Body of pancreas (tissue), 4 donors: ENCODE results near the gene POU2AF2. TPM values are rescaled to one million over a fixed set of nuclear protein-coding genes. Genes with fewer than 3 reads are reported as not detected.
"Not testable (repeated sequence)": the region's sequence is repeated elsewhere in the genome, so short reads cannot be mapped to it uniquely, and the experiment has no call there.

Source experiments
- ATAC-seq: fragments of 150-250 bp; one replicate; pipeline ENCODE4 v1.9.1; 2016
- DNase-seq, 4 donors: peaks; one replicate each; pipeline ENCODE4 v3.0.0-alpha.2; 2019
- H3K27ac ChIP-seq, 4 donors: fragments of 200-600 bp; sonication (generic); 1 replicate in 3 of 4; 2 replicates in 1 of 4; pipeline versions ENCODE4 v1.5.1 to v1.6.1; 2016 to 2019; ENCODE audit warnings: mild to moderate bottlenecking in 1 of 4, mixed read lengths in 1 of 4, moderate library complexity in 1 of 4
- H3K27me3 ChIP-seq, 2 donors: fragments of 200-600 bp; sonication (generic); one replicate each; pipeline ENCODE4 v1.6.0; 2016; ENCODE audit warnings: mild to moderate bottlenecking in 1 of 2
- H3K36me3 ChIP-seq, 2 donors: fragments of 200-600 bp; sonication (generic); replicated peaks in 1 of 2; 2 replicates each; pipeline ENCODE4 v1.5.1; 2016; ENCODE audit warnings: low read depth in 2 of 2; ENCODE audit not compliant: insufficient read depth in 1 of 2
- H3K4me1 ChIP-seq: fragments of 200-600 bp; sonication (generic); one replicate; pipeline ENCODE4 v1.6.0; 2016
- H3K4me3 ChIP-seq, 2 donors: fragments of 200-600 bp; sonication (generic); 1 replicate in 1 of 2; 2 replicates in 1 of 2; pipeline ENCODE4 v1.5.1; 2016 to 2019
- H3K9me3 ChIP-seq, 3 donors: fragments of 200-600 bp; sonication (generic); 1 replicate in 2 of 3; 2 replicates in 1 of 3; pipeline ENCODE4 v1.5.1; 2016
- POLR2A ChIP-seq, 3 donors: fragments of 450-650 bp; IDR thresholded peaks; one replicate each; pipeline ENCODE4 v1.6.1; 2016; ENCODE audit warnings: antibody characterized with exemption in 3 of 3, mild to moderate bottlenecking in 2 of 3
- WGBS, 2 donors: methylation state at CpG; one replicate each; pipeline ENCODE4 v1.1.5; 2017; 5-methylcytosine and 5-hydroxymethylcytosine counted together
- intact Hi-C: fragments of 100-400 bp; cut with DNase I; formaldehyde crosslinking; loops from one replicate; pipeline ENCODE4 v1.15.1; 2023
- total RNA-seq, 2 donors: library from RNA; depleted of rRNA; stranded (reverse); fragments of >200 nt; gene quantifications; one replicate each; pipeline ENCODE4 v1.1.0, GENCODE V29; 2016
- TF ChIP-seq, protein P1 (sequence below), 7 experiments: fragments of 450-650 bp in 4 of 7; fragments of 200-600 bp in 3 of 7; sonication (generic) in 3 of 7; IDR thresholded peaks; one replicate each; pipeline ENCODE4 v1.5.1; 2016 to 2019; ENCODE audit warnings: antibody characterized with exemption in 7 of 7

The POU2AF2 gene
- total RNA-seq, 2 donors from 2014 or later = not detected

DNA sequence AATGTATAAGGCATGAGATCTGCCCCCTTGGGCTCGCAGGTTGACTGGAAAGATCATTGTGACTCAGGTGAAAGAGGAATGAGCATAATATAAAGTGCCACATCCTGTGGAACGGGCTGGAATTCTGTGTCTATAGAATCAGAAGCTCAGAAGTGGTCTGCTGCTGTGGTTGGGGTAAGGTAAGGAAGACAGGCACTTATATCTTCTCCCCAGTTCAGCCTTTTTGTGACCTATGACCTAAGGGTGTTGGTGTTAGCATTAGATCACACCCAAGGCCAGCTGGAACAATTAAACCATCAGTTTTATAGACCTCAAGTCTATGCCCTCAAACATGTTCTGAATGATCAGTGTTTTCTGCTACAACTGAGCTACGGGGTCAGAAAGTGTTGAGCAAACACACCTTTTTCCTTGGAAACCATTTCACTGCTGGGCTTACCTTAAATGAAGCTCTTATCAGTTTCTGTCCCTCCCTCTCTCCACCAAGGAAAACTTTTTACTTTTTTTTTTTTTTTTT, 37.1 kb downstream of the POU2AF2 start:
- H3K4me1 ChIP-seq = no peaks in the 10 kb centered on the region
- no peak overlapping the region for H3K27ac ChIP-seq
- DNase-seq (no peak), ATAC-seq (no peak)
- H3K9me3 ChIP-seq = no peaks in the 10 kb centered on the region
- H3K27me3 ChIP-seq = no peaks in the 10 kb centered on the region
- WGBS, 2 donors = 53 to 65% methylated on average over 3 of the region's 3 CpGs
- TF ChIP-seq, protein P1, sequence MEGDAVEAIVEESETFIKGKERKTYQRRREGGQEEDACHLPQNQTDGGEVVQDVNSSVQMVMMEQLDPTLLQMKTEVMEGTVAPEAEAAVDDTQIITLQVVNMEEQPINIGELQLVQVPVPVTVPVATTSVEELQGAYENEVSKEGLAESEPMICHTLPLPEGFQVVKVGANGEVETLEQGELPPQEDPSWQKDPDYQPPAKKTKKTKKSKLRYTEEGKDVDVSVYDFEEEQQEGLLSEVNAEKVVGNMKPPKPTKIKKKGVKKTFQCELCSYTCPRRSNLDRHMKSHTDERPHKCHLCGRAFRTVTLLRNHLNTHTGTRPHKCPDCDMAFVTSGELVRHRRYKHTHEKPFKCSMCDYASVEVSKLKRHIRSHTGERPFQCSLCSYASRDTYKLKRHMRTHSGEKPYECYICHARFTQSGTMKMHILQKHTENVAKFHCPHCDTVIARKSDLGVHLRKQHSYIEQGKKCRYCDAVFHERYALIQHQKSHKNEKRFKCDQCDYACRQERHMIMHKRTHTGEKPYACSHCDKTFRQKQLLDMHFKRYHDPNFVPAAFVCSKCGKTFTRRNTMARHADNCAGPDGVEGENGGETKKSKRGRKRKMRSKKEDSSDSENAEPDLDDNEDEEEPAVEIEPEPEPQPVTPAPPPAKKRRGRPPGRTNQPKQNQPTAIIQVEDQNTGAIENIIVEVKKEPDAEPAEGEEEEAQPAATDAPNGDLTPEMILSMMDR (IDR thresholded peaks at IDR 0.05) = no peak
- TF ChIP-seq POLR2A (IDR thresholded peaks at IDR 0.05) = no peak
- H3K36me3 ChIP-seq = no peaks in the 10 kb centered on the region
- intact Hi-C loops = loop anchor here (5.0 kb wide), 2 partner anchors 145 to 165 kb away; no protein-coding TSS in a partner anchor
- no peak overlapping the region for H3K4me3 ChIP-seq

DNA sequence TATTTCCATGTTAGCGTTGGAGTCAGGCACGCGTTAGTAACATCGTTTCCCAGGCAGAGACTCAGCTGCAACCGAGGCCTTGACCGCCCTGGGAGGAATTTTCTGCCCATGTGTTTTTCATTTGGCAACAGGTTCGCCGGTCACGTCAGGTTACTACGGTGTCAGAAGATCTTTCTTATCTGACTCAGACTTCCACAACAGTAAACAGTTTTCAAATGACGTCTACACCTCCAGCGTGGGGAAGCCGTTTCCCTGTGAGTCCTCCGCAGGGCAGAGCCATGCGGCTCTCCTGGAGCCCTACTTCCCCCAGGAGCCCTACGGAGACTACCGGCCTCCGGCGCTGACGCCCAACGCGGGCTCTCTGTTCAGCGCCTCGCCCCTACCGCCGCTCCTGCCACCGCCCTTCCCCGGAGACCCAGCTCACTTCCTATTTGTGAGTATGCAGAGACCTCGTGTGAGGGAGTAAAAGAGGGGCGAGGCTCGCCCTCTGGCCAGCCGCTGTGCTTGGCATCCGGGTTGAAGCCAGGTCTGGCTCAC, 38.5 kb downstream of the POU2AF2 start:
- Histone ChIP-seq H3K27ac (no peak overlapping the region), H3K4me3 (no peak overlapping the region), H3K4me1 (no peaks in the 10 kb centered on the region), H3K27me3 (no peaks in the 10 kb centered on the region), H3K9me3 (no peaks in the 10 kb centered on the region), H3K36me3 (no peaks in the 10 kb centered on the region)
- ATAC-seq (peak; percentile 33), DNase-seq (no peak)
- intact Hi-C loops = loop anchor here (5.0 kb wide), 2 partner anchors 143 to 163 kb away; no protein-coding TSS in a partner anchor
- WGBS, 2 donors = 75 to 80% methylated on average over 28 to 33 of the region's 33 CpGs
- TF ChIP-seq, protein P1 (IDR thresholded peaks at IDR 0.05) = no peak
- no peak for TF ChIP-seq POLR2A (IDR thresholded peaks at IDR 0.05)

DNA sequence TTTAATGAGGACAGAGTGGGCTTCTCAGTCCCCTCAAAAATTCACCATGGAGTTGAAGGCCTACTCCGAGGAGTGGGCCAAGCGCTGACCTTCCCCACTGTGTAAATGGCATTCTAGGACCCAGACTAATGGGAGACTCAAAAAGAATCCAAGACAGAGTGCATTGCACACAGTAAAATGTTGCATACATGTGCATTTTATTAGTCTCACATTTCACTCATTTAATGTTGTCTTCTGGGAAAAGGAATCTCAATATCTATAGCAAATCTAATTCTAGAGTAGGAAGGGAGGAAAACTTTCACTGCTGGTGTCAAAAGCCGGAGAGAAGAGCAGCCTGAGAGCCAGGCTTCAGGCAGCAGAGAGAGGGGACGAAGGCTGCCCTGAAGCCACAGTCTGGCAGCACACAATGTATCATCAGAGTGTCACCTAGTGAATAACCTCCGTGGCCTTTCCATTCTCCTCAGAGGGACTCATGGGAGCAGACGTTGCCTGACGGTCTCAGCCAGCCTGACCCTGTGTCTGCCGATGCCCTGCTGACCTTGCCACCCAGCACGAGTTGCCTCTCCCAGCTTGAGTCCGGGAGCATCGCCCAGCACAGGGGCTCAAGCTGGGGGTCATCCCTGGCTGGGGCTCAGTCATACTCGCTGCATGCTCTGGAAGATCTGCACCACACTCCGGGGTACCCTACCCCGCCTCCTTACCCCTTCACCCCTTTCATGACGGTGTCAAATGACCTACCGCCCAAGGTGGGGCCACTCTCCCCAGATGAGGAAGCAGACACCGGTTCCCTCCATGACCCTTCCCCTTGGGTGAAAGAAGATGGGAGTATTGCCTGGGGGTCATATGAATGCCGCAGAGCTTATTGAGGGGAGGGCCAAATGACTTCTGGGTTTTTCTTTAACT, 39.9 kb downstream of the POU2AF2 start:
- DNase-seq = no peak
- Histone ChIP-seq H3K27ac (no peak overlapping the region), H3K4me3 (no peak overlapping the region), H3K9me3 (no peaks in the 10 kb centered on the region), H3K27me3 (no peaks in the 10 kb centered on the region), H3K4me1 (no peaks in the 10 kb centered on the region), H3K36me3 (no peaks in the 10 kb centered on the region)
- intact Hi-C loops = no loop called here
- no peak for ATAC-seq
- no peak for TF ChIP-seq POLR2A (IDR thresholded peaks at IDR 0.05)
- TF ChIP-seq, protein P1 (IDR thresholded peaks at IDR 0.05) = no peak
- WGBS, 2 donors = 80 to 81% methylated on average over 18 of the region's 18 CpGs

DNA sequence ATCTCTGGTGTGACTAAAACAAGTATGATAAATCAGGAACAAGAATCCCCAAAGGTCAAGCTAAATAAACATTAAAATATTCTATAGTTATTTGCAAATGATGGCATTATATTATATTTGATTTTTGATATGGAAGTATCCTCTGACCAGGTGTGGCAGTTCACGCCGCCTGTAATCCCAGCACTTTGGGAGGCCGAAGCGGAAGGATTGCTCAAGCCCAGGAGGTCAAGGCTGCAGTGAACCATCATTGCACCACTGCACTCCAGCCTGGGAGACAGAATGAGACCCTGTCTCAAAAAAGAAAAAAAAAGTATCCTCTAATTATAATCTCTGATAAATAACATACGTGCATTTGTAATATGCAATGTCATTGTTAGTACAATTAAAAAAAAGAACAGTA, 46.2 kb downstream of the POU2AF2 start:
- 72 to 80% methylated on average over 5 of the region's 5 CpGs for WGBS, 2 donors
- ATAC-seq (no peak), DNase-seq (no peak)
- intact Hi-C loops = no loop called here
- H3K27me3 ChIP-seq = no peaks in the 10 kb centered on the region
- H3K36me3 ChIP-seq = no peaks in the 10 kb centered on the region
- H3K27ac ChIP-seq = no peak overlapping the region
- no peak overlapping the region for H3K4me3 ChIP-seq
- no peaks in the 10 kb centered on the region for H3K4me1 ChIP-seq
- H3K9me3 ChIP-seq = no peaks in the 10 kb centered on the region
- TF ChIP-seq, protein P1 (IDR thresholded peaks at IDR 0.05) = no peak
- TF ChIP-seq POLR2A (IDR thresholded peaks at IDR 0.05) = no peak

DNA sequence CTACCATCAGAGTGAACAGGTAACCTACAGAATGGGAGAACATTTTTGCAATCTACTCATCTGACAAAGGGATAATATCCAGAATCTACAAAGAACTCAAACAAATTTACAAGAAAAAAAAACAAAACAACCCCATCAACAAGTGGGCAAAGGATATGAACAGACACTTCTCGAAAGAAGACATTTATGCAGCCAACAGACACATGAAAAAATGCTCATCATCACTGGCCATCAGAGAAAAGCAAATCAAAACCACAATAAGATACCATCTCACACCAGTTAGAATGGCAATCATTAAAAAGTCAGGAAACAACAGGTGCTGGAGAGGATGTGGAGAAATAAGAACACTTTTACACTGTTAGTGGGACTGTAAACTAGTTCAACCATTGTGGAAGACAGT, 46.9 kb downstream of the POU2AF2 start:
- DNase-seq, H3K27me3 ChIP-seq, intact Hi-C loops, ATAC-seq, H3K4me1 ChIP-seq, H3K36me3 ChIP-seq, H3K4me3 ChIP-seq, H3K27ac ChIP-seq, H3K9me3 ChIP-seq: not testable (repeated sequence)
- 78 to 100% methylated on average over 1 of the region's 1 CpG for WGBS, 2 donors
